Astrocyte (in vitro differentiated cells and primary cell): ENCODE measurements around the gene C10orf105.

Experiments used
- CTCF ChIP-seq: IDR thresholded peaks from 2 replicates; pipeline ENCODE4 v1.5.1; 2011; ENCODE audit warnings: low read depth, mild to moderate bottlenecking, inconsistent platforms, low read length, moderate library complexity; ENCODE audit not compliant: insufficient read depth
- EZH2 ChIP-seq: IDR thresholded peaks from 2 replicates; pipeline ENCODE4 v1.6.1; 2012; ENCODE audit warnings: mild to moderate bottlenecking, low read length, inconsistent platforms; ENCODE audit not compliant: insufficient read depth

GRCh38 chr10:71727738-71728737 is 8.5 kb upstream of the C10orf105 start:
- TF ChIP-seq CTCF (no peak), EZH2 (no peak)
